ENCODE data around the gene SLC16A9.

SLC16A9 gene

DNA sequence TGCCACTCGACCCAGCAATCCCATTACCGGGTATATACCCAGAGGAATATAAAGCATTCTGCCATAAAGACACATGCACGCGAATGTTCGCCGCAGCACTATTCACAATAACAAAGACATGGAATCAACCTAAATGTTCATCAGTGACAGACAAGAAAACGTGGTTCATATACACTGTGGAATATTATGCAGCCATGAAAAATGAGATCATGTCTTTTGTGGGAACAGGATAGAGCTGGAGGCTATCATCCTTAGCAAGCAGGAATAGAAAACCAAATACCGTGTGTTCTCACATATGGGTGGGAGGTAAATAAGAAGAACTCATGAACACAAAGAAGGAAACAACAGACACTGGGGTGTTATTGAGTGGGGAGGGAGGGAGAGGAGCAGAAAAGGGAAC lies 84.7 kb downstream of the SLC16A9 start:
- H3K36me3 ChIP-seq (ENCODE audit: low read length), result no peaks in the 10 kb centered on the region
- no peaks in the 10 kb centered on the region for H3K27me3 ChIP-seq (ENCODE audit: low read length)
- H3K9me2 ChIP-seq (replicated peaks; ENCODE audit: insufficient read depth, low read length), result no peaks in the 10 kb centered on the region
- no peaks in the 10 kb centered on the region for H3F3A ChIP-seq (ENCODE audit: insufficient read depth)
- H2AFZ ChIP-seq (ENCODE audit: low read depth, low read length, severe bottlenecking), result no peak overlapping the region
- H3K9me3 ChIP-seq (ENCODE audit: insufficient read depth, low read length), result no peaks in the 10 kb centered on the region
- TF ChIP-seq CTCF (IDR thresholded peaks at IDR 0.05; ENCODE audit: insufficient read depth, low read length, poor library complexity, severe bottlenecking), result no peak
- TF ChIP-seq EZH2phosphoT487 (conservative IDR thresholded peaks at IDR 0.05; ENCODE audit: low read length), result no peak
- H3K79me2 ChIP-seq (ENCODE audit: insufficient read depth, low read length), result no peaks in the 10 kb centered on the region
- no peaks in the 10 kb centered on the region for H4K20me1 ChIP-seq (ENCODE audit: low read depth, low read length)
- no peak overlapping the region for H3K27ac ChIP-seq (ENCODE audit: low read depth, low read length)
- no peak overlapping the region for H3K4me3 ChIP-seq (ENCODE audit: insufficient read depth, low read length, poor library complexity, severe bottlenecking)
- H3K4me2 ChIP-seq (ENCODE audit: low read depth, low read length, poor library complexity, severe bottlenecking), result no peak overlapping the region
- no peak overlapping the region for H3K9ac ChIP-seq (ENCODE audit: low read length)

DNA sequence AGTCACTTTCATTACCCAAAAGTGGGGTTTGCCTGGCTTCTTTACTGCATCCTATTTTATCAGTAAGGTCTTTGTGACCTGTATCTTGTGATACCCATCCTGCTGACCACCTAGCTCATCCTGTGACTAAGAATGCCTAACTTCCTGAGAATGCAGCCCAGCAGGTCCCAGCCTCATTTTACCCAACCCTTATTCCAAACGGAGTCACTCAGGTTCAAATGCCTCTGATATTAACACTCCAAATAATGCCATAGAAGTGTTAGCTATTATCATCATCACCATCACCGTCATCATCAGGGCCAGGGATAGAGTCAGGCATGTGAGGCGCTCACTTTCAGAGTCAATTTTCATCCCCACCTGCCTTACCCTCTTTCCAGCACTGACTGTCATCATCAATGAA lies 85.5 kb downstream of the SLC16A9 start:
- no peaks in the 10 kb centered on the region for H3K36me3 ChIP-seq (ENCODE audit: low read length)
- no peak overlapping the region for H3K27ac ChIP-seq (ENCODE audit: low read depth, low read length)
- no peaks in the 10 kb centered on the region for H4K20me1 ChIP-seq (ENCODE audit: low read depth, low read length)
- no peaks in the 10 kb centered on the region for H3F3A ChIP-seq (ENCODE audit: insufficient read depth)
- no peak overlapping the region for H3K4me3 ChIP-seq (ENCODE audit: insufficient read depth, low read length, poor library complexity, severe bottlenecking)
- H3K4me2 ChIP-seq (ENCODE audit: low read depth, low read length, poor library complexity, severe bottlenecking), result no peak overlapping the region
- no peaks in the 10 kb centered on the region for H3K9me2 ChIP-seq (replicated peaks; ENCODE audit: insufficient read depth, low read length)
- H3K79me2 ChIP-seq (ENCODE audit: insufficient read depth, low read length), result no peaks in the 10 kb centered on the region
- no peak overlapping the region for H3K9ac ChIP-seq (ENCODE audit: low read length)
- no peak overlapping the region for H2AFZ ChIP-seq (ENCODE audit: low read depth, low read length, severe bottlenecking)
- TF ChIP-seq CTCF (IDR thresholded peaks at IDR 0.05; ENCODE audit: insufficient read depth, low read length, poor library complexity, severe bottlenecking), result no peak
- TF ChIP-seq EZH2phosphoT487 (conservative IDR thresholded peaks at IDR 0.05; ENCODE audit: low read length), result no peak
- H3K27me3 ChIP-seq (ENCODE audit: low read length), result no peaks in the 10 kb centered on the region
- no peaks in the 10 kb centered on the region for H3K9me3 ChIP-seq (ENCODE audit: insufficient read depth, low read length)

DNA sequence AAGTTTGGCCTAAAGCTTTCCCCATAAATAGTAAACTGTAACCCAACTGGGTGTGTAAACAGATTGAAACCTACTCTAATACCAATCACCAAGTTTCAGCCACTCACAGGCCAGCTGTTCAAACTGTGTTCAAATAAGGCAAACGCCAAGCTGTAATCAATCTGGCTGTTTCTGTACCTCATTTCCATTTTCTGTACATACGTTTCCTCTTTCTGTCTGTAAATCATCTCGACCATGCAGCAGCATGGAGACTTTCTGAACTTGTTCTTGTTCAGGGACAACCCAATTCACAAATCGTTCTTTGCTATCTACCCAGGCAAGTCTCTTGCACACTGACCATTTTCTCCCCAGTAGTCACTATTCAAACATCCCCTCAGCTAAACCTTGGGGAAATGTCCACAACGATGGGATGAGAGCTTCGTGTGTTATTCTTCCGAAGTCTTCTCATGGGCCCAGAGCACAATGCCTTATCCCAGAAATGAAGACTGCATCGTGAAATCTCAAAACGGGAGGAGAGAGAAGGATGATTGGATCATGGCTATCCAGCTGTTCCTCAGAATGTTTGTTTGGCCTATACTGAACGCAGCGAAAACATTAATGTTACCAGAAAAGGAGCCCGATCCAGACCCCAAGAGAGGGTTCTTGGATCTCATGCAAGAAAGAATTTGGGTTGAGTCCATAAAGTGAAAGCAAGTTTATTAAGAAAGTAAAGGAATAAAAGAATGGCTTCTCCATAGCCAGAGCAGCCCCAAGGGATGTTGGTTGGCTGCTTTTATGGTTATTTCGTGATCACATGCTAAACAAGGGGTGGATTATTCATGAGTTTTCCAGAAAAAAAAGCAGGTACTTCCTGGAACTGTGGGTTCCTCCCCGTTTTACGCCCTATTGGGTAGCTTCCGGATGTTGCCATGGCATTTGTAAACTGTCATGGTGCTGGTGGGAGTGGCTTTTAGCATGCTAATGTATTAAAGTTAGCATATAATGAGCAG lies 86.2 kb downstream of the SLC16A9 start:
- Histone ChIP-seq H3K27me3 (ENCODE audit: low read length) (no peaks in the 10 kb centered on the region), H3F3A (ENCODE audit: insufficient read depth) (no peaks in the 10 kb centered on the region), H3K9me2 (replicated peaks; ENCODE audit: insufficient read depth, low read length) (no peaks in the 10 kb centered on the region), H3K4me2 (ENCODE audit: low read depth, low read length, poor library complexity, severe bottlenecking) (no peak overlapping the region), H2AFZ (ENCODE audit: low read depth, low read length, severe bottlenecking) (no peak overlapping the region), H3K36me3 (ENCODE audit: low read length) (no peaks in the 10 kb centered on the region), H3K4me3 (ENCODE audit: insufficient read depth, low read length, poor library complexity, severe bottlenecking) (no peak overlapping the region), H4K20me1 (ENCODE audit: low read depth, low read length) (no peaks in the 10 kb centered on the region), H3K9ac (ENCODE audit: low read length) (no peak overlapping the region), H3K79me2 (ENCODE audit: insufficient read depth, low read length) (no peaks in the 10 kb centered on the region), H3K27ac (ENCODE audit: low read depth, low read length) (no peak overlapping the region), H3K9me3 (ENCODE audit: insufficient read depth, low read length) (no peaks in the 10 kb centered on the region)
- no peak for TF ChIP-seq EZH2phosphoT487 (conservative IDR thresholded peaks at IDR 0.05; ENCODE audit: low read length)
- TF ChIP-seq CTCF (IDR thresholded peaks at IDR 0.05; ENCODE audit: insufficient read depth, low read length, poor library complexity, severe bottlenecking), result no peak

Measured in SU-DHL-6 (cell line).